GM12878 (cell line): ENCODE measurements around the gene DYNC1I1. TPM values are rescaled to one million over a fixed set of nuclear protein-coding genes. Genes with fewer than 3 reads are reported as not detected.

Experiments
- ATAC-seq: fragments of 200-7000 bp; cut with Tn5 transposase; 3 replicates; pipeline ENCODE4 v1.9.1; 2020; ENCODE audit warnings: mild to moderate bottlenecking, moderate library complexity
- BruUV-seq: library from RNA; stranded (reverse); fragments of 400-500 nt; replicated peaks from 2 replicates; lab custom pipeline; 2021; lab: Mats Ljungman, UMichigan
- CTCF ChIA-PET: fragments of 300-600 bp; sonication (Branson Sonifier 250); formaldehyde crosslinking; extraction: SDS; loops from one replicate; lab custom pipeline; 2021; ENCODE audit warnings: inconsistent platforms; lab: Yijun Ruan, JAX
- POLR2A ChIA-PET: fragments of 350-600 bp; formaldehyde crosslinking; extraction: SDS; loops from one replicate; lab custom pipeline; 2021; ENCODE audit warnings: inconsistent platforms; lab: Charles Lee
- RAD21 ChIA-PET: fragments of 300-600 bp; sonication (Branson Sonifier 250); formaldehyde crosslinking; loops from one replicate; lab custom pipeline; 2023; ENCODE audit warnings: antibody characterized with exemption; ENCODE audit not compliant: unreplicated experiment; lab: Charles Lee
- SMC1A ChIA-PET: fragments of 300-600 bp; sonication (Branson Sonifier 250); formaldehyde crosslinking; loops from one replicate; lab custom pipeline; 2023; ENCODE audit not compliant: unreplicated experiment, uncharacterized antibody; lab: Charles Lee
- DNase-seq: peaks from one replicate; pipeline ENCODE4 v3.0.0-alpha.2; 2011; ENCODE audit warnings: low read depth, low spot score
- FAIRE-seq: peaks from 3 replicates; lab custom pipeline; 2011; peaks lifted over from hg19 to GRCh38; lab: Jason Lieb, UNC
- H2AFZ ChIP-seq: 2 replicates; pipeline ENCODE4 v1.6.0; 2011; ENCODE audit warnings: low read depth, low read length, control low read depth; ENCODE audit not compliant: control insufficient read depth
- H3K27ac ChIP-seq: 2 replicates; pipeline ENCODE4 v1.5.1; 2011; ENCODE audit warnings: control low read depth; ENCODE audit not compliant: control insufficient read depth, insufficient read depth
- H3K27me3 ChIP-seq, 2 experiments: replicated peaks in 1 of 2; 2 replicates each; pipeline versions ENCODE4 v1.6.0 to v1.6.1; 2011; ENCODE audit warnings: low read length in 1 of 2; ENCODE audit not compliant: control insufficient read depth in 2 of 2, insufficient read depth in 2 of 2
- H3K36me3 ChIP-seq, 2 experiments: 2 replicates each; pipeline ENCODE4 v1.5.1; 2011; ENCODE audit warnings: low read length in 1 of 2; ENCODE audit not compliant: control insufficient read depth in 2 of 2, insufficient read depth in 2 of 2
- H3K4me1 ChIP-seq: 2 replicates; pipeline ENCODE4 v1.6.1; 2011; ENCODE audit warnings: mild to moderate bottlenecking, low read length, moderate library complexity, mixed read lengths; ENCODE audit not compliant: control insufficient read depth, insufficient read depth
- H3K4me2 ChIP-seq: 2 replicates; pipeline ENCODE4 v1.6.0; 2011; ENCODE audit warnings: control low read depth; ENCODE audit not compliant: control insufficient read depth, insufficient read depth
- H3K4me3 ChIP-seq: fragments of 200-600 bp; sonication (generic); 2 replicates; pipeline ENCODE4 v1.5.1; 2016
- H3K79me2 ChIP-seq: 2 replicates; pipeline ENCODE4 v1.6.0; 2011; ENCODE audit warnings: low read length; ENCODE audit not compliant: control insufficient read depth, insufficient read depth
- H3K9ac ChIP-seq: 2 replicates; pipeline ENCODE4 v1.8.0; 2011; ENCODE audit warnings: low read length, control low read depth, mixed read lengths; ENCODE audit not compliant: control insufficient read depth, insufficient read depth
- H3K9me3 ChIP-seq: replicated peaks from 3 replicates; pipeline ENCODE4 v1.5.1; 2011; ENCODE audit warnings: mild to moderate bottlenecking, low read length; ENCODE audit not compliant: control insufficient read depth, insufficient read depth
- H4K20me1 ChIP-seq: 2 replicates; pipeline ENCODE4 v1.6.0; 2011; ENCODE audit not compliant: control insufficient read depth, insufficient read depth
- BMI1 ChIP-seq: fragments of 450-650 bp; IDR thresholded peaks from 2 replicates; pipeline ENCODE4 v1.6.1; 2016; ENCODE audit warnings: mild to moderate bottlenecking, moderate library complexity, borderline replicate concordance
- MEF2A ChIP-seq: IDR thresholded peaks from 2 replicates; pipeline ENCODE4 v1.6.1; 2011; ENCODE audit warnings: low read depth, mild to moderate bottlenecking, low read length, moderate library complexity; ENCODE audit not compliant: insufficient read depth
- MEF2B ChIP-seq: fragments of 450-650 bp; IDR thresholded peaks from 2 replicates; pipeline ENCODE4 v1.6.1; 2018; ENCODE audit warnings: mild to moderate bottlenecking, moderate library complexity; ENCODE audit not compliant: partially characterized antibody, poor library complexity, severe bottlenecking
- RUNX3 ChIP-seq: IDR thresholded peaks from 2 replicates; pipeline ENCODE4 v1.6.1; 2012; ENCODE audit warnings: low read length, inconsistent platforms
- TCF7 ChIP-seq: IDR thresholded peaks from 2 replicates; pipeline ENCODE4 v1.6.1; 2014; ENCODE audit warnings: antibody characterized with exemption, borderline replicate concordance
- ZSCAN29 ChIP-seq: fragments of 450-650 bp; IDR thresholded peaks from 2 replicates; pipeline ENCODE4 v1.6.1; 2017; ENCODE audit warnings: mild to moderate bottlenecking, moderate library complexity
- WGBS: methylation state at CpG from one replicate; pipeline ENCODE4 v1.1.6; 2016; ENCODE audit warnings: low lambda C conversion rate; ENCODE audit not compliant: insufficient replicate concordance, insufficient coverage; ENCODE audit errors: missing lambda C conversion rate; 5-methylcytosine and 5-hydroxymethylcytosine counted together
- in situ Hi-C: fragments of 300-500 bp; cut with MboI; formaldehyde crosslinking; loops from 9 replicates; pipeline ENCODE4 v1.14.3; 2018; ENCODE audit warnings: mixed read lengths
- intact Hi-C: fragments of 100-400 bp; cut with micrococcal nuclease; formaldehyde crosslinking; loops from one replicate; pipeline ENCODE4 v1.14.2; 2022; ENCODE audit not compliant: unreplicated experiment
- polyA plus RNA-seq, 11 experiments: library from polyadenylated mRNA; depleted of rRNA in 4 of 11; unstranded in 6 of 11; stranded (reverse) in 5 of 11; fragments of >200 nt; fragmentation: Nextera tagmentation in 4 of 11; fragmentation: Illumina TruSeq in 1 of 11; extraction: Ambion mirVana in 4 of 11; extraction: Trizol in 1 of 11; gene quantifications; 1 replicate in 1 of 11; 2 replicates in 10 of 11; pipeline versions ENCODE4 v1.2.1 to v1.2.3, GENCODE V29; 2011 to 2016; ENCODE audit warnings: inconsistent platforms in 2 of 11, missing spikeins in 2 of 11, low read depth in 1 of 11
- total RNA-seq, 4 experiments: library from RNA; depleted of rRNA in 3 of 4; stranded (reverse); fragments of >200 nt in 3 of 4; fragmentation: Illumina TruSeq in 1 of 4; extraction: Trizol in 1 of 4; gene quantifications; 2 replicates each; pipeline versions ENCODE4 v1.2.1 to v1.2.3, GENCODE V29; 2013 to 2021
- TF ChIP-seq, protein P1 (sequence below): IDR thresholded peaks from 2 replicates; pipeline ENCODE4 v1.6.1; 2012; ENCODE audit warnings: low read length, inconsistent platforms
- TF ChIP-seq, protein P2 (sequence below): fragments of 450-650 bp; IDR thresholded peaks from 2 replicates; pipeline ENCODE4 v1.6.1; 2017; ENCODE audit warnings: borderline replicate concordance

DYNC1I1 gene
- total and polyA plus RNA-seq, 10 of the 15 experiments (the other 5 are each of a cell fraction or from before 2014, with no cell fraction given): 0.05 to 0.91 (median 0.14) TPM; not detected in 3

DNA sequence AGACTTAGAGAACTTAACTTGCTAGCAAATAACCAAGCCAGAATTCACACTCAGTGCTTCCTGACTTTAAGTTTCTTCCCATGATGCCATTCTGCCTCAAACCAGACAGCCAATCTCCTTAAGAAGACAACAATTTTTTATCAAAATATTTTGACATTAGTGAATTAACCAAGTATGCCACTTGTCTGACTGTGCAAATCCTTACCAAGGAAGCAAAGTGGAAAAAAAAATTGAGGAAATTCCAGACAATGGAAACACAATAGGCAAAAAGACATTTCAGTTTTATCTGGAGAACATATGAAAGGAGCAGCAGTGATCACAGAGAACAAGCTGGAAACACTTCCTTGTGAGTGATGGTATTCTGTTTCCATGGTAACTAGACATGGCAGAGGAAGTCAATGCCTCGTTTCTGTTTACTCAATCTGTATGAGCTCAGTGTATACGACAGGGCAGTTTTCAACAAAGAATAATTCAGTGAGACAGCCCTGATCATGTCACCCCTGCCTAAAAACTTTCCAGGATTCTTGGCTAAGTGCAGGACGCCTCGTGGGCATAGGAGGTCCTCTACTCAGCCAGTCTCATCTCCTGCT lies 114.2 kb downstream of the DYNC1I1 start:
- Histone ChIP-seq H3K4me3 (no peak overlapping the region), H3K4me2 (no peak overlapping the region), H3K27ac (no peak overlapping the region), H3K9ac (no peak overlapping the region), H3K9me3 (no peaks in the 10 kb centered on the region), H4K20me1 (no peaks in the 10 kb centered on the region), H3K79me2 (no peaks in the 10 kb centered on the region), H3K36me3 (no peaks in the 10 kb centered on the region), H3K4me1 (no peaks in the 10 kb centered on the region), H2AFZ (no peak overlapping the region), H3K27me3 (no peaks in the 10 kb centered on the region)
- no peak; the same call in 2 of the 3 replicates for ATAC-seq
- ChIA-PET SMC1A (interaction anchor here (0.8 kb wide), 1 partner anchor 9 kb away, joined by 3 read pairs; no protein-coding TSS in a partner anchor), CTCF (interaction anchor here (1.5 kb wide), 1 partner anchor 15 kb away, joined by 4 read pairs; no protein-coding TSS in a partner anchor), RAD21 (interaction anchor here (1.2 kb wide), 1 partner anchor 161 kb away, joined by 3 read pairs; no protein-coding TSS in a partner anchor), POLR2A (no interaction called here)
- WGBS: 9% methylated on average over 4 of the region's 4 CpGs
- FAIRE-seq: no peak
- in situ Hi-C loops: no loop called here
- TF ChIP-seq, protein P1, sequence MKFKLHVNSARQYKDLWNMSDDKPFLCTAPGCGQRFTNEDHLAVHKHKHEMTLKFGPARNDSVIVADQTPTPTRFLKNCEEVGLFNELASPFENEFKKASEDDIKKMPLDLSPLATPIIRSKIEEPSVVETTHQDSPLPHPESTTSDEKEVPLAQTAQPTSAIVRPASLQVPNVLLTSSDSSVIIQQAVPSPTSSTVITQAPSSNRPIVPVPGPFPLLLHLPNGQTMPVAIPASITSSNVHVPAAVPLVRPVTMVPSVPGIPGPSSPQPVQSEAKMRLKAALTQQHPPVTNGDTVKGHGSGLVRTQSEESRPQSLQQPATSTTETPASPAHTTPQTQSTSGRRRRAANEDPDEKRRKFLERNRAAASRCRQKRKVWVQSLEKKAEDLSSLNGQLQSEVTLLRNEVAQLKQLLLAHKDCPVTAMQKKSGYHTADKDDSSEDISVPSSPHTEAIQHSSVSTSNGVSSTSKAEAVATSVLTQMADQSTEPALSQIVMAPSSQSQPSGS: no peak
- TF ChIP-seq MEF2B: no peak
- no peak for TF ChIP-seq MEF2A
- no peak for TF ChIP-seq RUNX3
- TF ChIP-seq BMI1: peak; percentile 75
- no peak for TF ChIP-seq TCF7
- TF ChIP-seq, protein P2, sequence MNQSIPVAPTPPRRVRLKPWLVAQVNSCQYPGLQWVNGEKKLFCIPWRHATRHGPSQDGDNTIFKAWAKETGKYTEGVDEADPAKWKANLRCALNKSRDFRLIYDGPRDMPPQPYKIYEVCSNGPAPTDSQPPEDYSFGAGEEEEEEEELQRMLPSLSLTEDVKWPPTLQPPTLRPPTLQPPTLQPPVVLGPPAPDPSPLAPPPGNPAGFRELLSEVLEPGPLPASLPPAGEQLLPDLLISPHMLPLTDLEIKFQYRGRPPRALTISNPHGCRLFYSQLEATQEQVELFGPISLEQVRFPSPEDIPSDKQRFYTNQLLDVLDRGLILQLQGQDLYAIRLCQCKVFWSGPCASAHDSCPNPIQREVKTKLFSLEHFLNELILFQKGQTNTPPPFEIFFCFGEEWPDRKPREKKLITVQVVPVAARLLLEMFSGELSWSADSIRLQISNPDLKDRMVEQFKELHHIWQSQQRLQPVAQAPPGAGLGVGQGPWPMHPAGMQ: no peak
- TF ChIP-seq ZSCAN29: no peak
- intact Hi-C loops: no loop called here
- DNase-seq: no peak
- BruUV-seq: no TSS peak
